IPS-18a (cell line): ENCODE measurements around the gene SLCO3A1.

ENCODE experiments used
- H3K27ac ChIP-seq: one replicate; pipeline ENCODE4 v1.5.1; 2013; ENCODE audit warnings: low read length
- H3K27me3 ChIP-seq: one replicate; pipeline ENCODE4 v1.6.1; 2013; ENCODE audit warnings: mild to moderate bottlenecking, low read length; ENCODE audit not compliant: control insufficient read depth, insufficient read depth
- H3K36me3 ChIP-seq: one replicate; pipeline ENCODE4 v1.6.1; 2013; ENCODE audit warnings: low read depth, low read length; ENCODE audit not compliant: control insufficient read depth
- H3K4me1 ChIP-seq: one replicate; pipeline ENCODE4 v1.6.1; 2013; ENCODE audit warnings: low read depth, low read length; ENCODE audit not compliant: control insufficient read depth
- H3K4me3 ChIP-seq: one replicate; pipeline ENCODE4 v1.5.1; 2013; ENCODE audit warnings: low read length
- H3K9ac ChIP-seq: one replicate; pipeline ENCODE4 v1.6.1; 2013; ENCODE audit warnings: mild to moderate bottlenecking, low read length, moderate library complexity
- H3K9me3 ChIP-seq: one replicate; pipeline ENCODE4 v1.6.1; 2013; ENCODE audit warnings: low read depth, low read length; ENCODE audit not compliant: control insufficient read depth

The SLCO3A1 gene

DNA sequence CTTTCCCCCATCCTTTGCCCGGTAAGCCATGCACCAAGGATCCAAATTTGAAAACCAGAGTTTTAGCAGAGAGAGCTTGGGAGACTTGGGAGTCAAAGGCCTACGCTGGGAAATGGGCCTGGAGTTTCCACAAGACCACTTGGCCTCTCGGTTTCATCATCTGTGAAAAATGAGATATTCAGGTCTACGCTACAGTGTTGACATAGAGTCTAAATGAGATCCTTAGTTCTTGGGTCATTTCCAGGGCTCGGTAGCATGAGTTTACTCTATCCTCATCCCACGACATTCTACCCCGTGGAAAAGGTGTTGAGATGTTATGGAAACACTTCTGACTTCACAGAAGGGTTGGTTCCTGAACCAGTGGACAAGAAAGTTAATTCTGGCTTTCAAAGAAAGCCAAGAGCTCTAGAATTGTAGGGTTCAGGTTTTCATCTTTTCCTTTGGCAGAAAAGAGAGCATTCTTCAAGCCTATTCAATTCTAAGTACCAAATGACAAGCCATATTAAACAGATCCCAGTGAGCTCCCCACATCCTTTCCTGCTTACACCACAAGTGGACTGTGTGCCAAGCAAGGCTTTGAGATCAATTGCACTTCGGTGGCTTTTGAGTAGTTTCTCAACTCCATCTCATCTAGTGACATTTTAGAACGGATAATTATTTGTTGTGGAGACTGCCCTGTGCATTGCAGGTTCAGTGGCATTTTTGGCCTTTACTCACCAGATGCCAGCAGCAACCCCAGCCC, 219.7 kb downstream of the SLCO3A1 start:
- H3K9me3 ChIP-seq: no peaks in the 10 kb centered on the region
- no peak overlapping the region for H3K4me3 ChIP-seq
- H3K27ac ChIP-seq: no peak overlapping the region
- no peak overlapping the region for H3K9ac ChIP-seq
- no peaks in the 10 kb centered on the region for H3K27me3 ChIP-seq
- peaks cover 7% of the 10 kb centered on the region for H3K4me1 ChIP-seq
- no peaks in the 10 kb centered on the region for H3K36me3 ChIP-seq

DNA sequence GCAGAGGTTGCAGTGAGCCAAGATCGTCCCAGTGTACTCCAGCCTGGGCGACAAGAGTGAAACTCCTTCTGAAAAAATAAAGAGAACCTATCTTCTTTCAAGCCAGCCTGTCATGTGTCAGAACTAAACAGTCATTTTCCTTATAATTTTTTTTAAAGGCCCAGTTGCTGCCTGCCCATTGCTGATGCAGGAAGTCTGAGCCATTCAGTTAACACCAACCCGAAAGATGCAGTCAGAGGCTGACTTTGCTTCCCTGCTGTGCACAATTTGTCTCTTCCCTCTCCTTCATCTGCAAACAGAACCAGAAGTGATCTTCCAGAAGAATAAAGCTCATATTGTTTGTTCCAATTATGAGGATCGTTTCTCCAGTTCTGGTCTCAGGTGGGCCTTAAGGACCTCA, 220.6 kb downstream of the SLCO3A1 start:
- Histone ChIP-seq H3K4me1 (peaks cover 7% of the 10 kb centered on the region), H3K9me3 (no peaks in the 10 kb centered on the region), H3K36me3 (no peaks in the 10 kb centered on the region), H3K9ac (no peak overlapping the region), H3K27me3 (no peaks in the 10 kb centered on the region), H3K27ac (no peak overlapping the region), H3K4me3 (no peak overlapping the region)

DNA sequence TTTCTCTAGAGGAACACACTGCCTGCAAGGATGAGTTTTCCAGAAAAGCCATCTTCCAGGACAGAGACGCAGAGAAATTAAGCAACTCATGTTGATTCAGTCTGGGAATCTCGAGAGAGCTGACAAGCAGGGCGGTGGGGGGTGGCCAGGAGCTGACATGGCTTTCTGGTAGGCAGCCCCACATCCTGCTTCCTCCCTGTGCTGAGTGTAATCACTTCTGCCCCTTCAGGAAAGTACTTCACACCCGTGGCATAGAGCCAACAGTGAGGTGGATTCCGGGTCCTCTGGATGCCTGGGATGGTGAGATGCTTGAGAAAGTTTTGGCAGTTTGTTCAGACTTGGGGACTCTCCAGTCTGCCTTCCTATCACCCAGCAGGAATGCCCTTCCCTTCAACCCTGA, 221.1 kb downstream of the SLCO3A1 start:
- Histone ChIP-seq H3K27ac (no peak overlapping the region), H3K36me3 (no peaks in the 10 kb centered on the region), H3K9me3 (no peaks in the 10 kb centered on the region), H3K9ac (no peak overlapping the region), H3K27me3 (no peaks in the 10 kb centered on the region), H3K4me3 (no peak overlapping the region), H3K4me1 (peaks cover 7% of the 10 kb centered on the region)

DNA sequence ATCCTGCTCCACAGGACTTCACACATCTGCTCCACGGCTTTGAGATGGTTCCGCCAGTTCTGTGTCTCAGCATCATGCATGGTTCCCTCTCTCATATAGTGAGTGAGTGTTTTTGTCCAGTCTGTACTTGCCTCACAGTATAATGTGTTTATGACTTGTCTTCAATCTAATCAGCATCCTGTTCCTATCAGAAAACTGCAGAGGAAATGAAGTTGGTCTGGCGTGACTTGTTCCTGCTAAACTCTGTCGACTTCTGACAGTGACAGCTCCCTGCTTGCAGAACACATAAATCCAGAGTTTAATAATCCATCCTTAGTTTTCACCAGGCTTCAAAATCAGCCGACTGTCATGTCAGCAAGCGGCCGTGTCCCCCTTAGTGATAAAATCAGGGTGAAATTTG, 222.3 kb downstream of the SLCO3A1 start:
- Histone ChIP-seq H3K4me3 (no peak overlapping the region), H3K9ac (no peak overlapping the region), H3K27ac (no peak overlapping the region), H3K4me1 (peaks cover 7% of the 10 kb centered on the region), H3K27me3 (no peaks in the 10 kb centered on the region), H3K36me3 (no peaks in the 10 kb centered on the region), H3K9me3 (no peaks in the 10 kb centered on the region)

DNA sequence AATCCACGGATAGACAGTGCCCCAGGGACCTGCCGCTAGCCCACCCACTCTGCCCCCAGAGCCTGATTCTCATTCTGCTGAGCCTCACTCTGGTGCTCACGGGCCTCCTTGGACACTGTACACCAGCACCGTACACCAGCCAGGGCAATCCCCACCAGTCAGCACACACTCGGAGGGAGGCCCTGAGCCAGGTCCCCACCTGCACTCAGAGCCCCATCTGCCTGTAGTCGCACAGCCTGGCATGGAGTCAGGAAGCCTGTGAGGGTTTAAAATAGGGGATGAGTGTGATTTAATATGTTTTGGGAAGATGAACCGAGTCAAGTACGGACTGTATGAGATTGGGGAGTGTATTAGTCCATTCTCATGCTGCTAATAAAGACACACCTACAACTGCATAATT, 223.0 kb downstream of the SLCO3A1 start:
- no peaks in the 10 kb centered on the region for H3K27me3 ChIP-seq
- no peak overlapping the region for H3K9ac ChIP-seq
- peaks cover 7% of the 10 kb centered on the region for H3K4me1 ChIP-seq
- H3K27ac ChIP-seq: no peak overlapping the region
- H3K36me3 ChIP-seq: no peaks in the 10 kb centered on the region
- no peak overlapping the region for H3K4me3 ChIP-seq
- no peaks in the 10 kb centered on the region for H3K9me3 ChIP-seq

DNA sequence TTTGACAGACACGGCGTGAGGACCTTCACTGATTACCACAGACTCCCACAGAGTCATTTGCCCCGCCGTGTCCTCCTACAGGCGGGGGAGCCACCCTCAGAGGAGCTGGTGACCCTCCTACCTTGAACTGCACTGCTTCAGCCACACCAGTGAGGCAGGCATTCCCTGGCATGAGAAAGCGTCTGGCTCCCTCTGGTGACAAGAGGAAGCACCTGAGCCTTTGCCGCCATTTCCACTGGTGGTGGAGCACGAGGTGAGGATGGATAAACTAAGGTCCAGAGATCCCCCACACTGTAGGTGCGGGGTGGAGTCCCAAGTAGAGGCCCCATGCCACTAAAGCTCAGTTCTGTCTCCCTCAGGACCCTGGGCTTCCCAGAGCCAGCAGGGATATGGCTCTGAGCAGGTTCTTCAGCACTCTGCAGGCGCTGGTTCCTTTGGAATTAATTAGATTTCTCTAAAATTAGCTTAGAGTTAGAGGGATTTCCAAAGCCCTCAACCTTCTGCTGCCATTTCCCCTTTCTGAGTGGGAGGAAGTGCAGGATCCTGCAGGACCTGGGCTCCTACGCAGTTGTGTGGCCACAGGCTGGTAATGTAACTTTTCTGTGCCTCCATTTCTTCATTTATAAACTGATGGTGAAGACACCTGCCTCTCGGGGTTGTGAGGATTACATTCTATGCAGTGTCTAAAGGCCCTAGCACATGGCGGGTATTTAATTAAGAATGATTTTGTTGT, 224.0 kb downstream of the SLCO3A1 start:
- Histone ChIP-seq H3K36me3 (no peaks in the 10 kb centered on the region), H3K4me3 (no peak overlapping the region), H3K9me3 (no peaks in the 10 kb centered on the region), H3K27me3 (no peaks in the 10 kb centered on the region), H3K27ac (no peak overlapping the region), H3K9ac (no peak overlapping the region), H3K4me1 (peaks cover 7% of the 10 kb centered on the region)

DNA sequence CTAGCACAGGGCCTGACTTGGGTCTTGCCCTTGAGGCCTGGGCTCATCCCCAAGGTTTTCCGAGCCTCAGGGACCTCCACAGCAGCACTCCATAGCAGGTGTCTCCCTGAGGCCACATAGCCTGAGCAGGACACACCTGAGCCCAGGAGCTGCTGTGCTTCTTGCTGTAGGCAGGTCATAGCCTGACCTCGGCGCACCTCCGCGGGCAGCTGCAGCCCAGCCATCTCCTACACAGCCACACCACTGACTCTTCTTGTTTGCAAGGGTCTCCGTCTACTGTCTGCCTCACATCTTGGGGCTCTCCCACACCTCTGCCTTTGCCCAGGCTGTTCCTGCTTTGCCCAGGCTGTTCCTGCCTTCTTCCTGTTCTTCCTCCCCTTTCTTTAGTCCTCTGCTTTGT, 224.8 kb downstream of the SLCO3A1 start:
- peaks cover 7% of the 10 kb centered on the region for H3K4me1 ChIP-seq
- no peaks in the 10 kb centered on the region for H3K9me3 ChIP-seq
- no peak overlapping the region for H3K27ac ChIP-seq
- H3K9ac ChIP-seq: no peak overlapping the region
- H3K4me3 ChIP-seq: no peak overlapping the region
- H3K36me3 ChIP-seq: no peaks in the 10 kb centered on the region
- no peaks in the 10 kb centered on the region for H3K27me3 ChIP-seq

DNA sequence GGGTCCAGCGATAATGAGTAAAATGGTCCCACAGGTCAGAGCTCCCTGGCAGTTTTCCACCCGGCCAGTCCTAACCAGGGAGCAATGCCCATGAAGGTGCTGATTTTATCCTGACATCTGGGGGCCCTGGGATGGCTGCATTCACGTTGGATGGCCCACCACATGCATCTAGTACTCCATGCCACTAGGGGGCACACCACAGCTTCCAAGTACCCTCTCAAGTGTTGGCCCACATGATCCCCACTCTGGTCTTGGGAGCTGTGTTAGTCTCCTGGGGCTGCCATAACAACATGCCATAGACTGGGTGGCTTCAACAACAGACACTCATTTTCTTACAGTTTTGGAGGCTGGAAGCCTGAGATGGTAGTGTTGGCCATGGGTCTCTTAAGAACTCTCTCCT, 225.5 kb downstream of the SLCO3A1 start:
- no peak overlapping the region for H3K27ac ChIP-seq
- no peak overlapping the region for H3K9ac ChIP-seq
- no peaks in the 10 kb centered on the region for H3K9me3 ChIP-seq
- H3K27me3 ChIP-seq: no peaks in the 10 kb centered on the region
- peaks cover 6% of the 10 kb centered on the region for H3K4me1 ChIP-seq
- H3K36me3 ChIP-seq: no peaks in the 10 kb centered on the region
- H3K4me3 ChIP-seq: no peak overlapping the region

DNA sequence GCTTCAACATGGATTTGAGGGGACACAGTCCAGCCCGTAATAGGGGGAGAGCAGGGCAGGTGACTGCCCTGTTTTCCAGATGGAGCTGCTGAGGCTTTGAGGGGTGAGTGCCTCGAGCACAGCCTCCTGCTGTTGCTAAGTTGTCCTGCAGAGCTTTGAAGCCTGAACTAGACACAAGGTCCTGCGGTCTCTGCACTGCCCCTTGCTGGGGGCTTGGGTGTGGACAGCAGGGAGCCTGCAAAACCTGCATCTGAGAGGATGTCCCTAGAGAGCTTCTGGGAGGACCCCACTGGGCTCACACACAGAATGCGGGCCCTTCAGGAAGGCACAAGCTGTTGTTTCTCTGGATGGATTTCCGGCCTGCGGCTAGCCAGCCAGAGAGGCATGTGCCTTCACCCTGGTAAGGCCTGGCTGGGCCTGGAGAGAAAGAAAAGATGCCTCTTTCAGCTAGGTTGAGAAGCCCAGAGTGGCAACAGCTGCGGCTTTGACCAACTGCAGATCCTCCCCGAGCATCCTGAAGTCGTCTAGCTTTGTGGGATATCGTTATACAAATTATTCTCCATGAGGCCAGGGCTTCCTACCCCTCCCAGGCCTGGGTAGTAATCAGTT, 226.2 kb downstream of the SLCO3A1 start:
- H3K4me3 ChIP-seq: no peak overlapping the region
- no peaks in the 10 kb centered on the region for H3K36me3 ChIP-seq
- no peaks in the 10 kb centered on the region for H3K27me3 ChIP-seq
- no peaks in the 10 kb centered on the region for H3K9me3 ChIP-seq
- no peak overlapping the region for H3K9ac ChIP-seq
- H3K4me1 ChIP-seq: no peaks in the 10 kb centered on the region
- no peak overlapping the region for H3K27ac ChIP-seq

DNA sequence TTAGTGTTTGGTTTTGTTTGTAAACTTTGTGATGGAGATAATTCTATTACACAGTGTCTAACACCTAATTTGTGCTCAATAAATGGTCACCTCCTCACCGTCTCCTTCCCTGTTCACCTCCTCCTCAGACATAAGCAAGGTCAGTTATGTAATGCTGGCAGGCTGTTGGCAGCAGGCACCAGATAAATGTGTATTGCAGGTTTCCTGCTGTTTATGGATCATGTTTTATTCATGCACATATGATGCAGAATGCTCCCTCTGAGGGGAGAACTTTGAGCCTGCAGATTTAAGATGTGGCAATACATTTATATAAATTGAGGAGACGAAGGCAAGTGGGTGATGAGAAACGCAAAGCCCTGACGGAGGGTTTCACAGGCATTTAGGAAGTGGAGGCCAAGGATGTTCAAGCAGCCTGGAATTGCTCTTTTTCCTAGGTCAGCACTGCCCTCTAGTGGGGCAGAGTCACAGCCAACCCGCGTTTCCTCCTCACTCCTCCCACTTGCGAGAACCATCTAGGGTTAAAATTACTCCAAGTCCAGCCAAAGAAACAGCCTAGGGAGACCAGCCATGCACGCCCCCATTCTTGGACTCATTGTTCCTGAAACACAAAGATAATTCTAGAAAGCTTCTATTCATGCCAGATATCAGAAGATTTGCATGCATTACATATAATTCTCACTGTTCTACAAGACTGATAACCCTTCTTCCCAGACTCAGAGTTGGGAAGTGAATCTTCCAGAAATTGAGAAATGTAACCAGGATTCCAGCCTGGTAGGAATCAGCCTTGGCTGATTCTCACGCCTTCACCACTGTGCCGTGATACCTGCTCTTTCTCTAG, 228.7 kb downstream of the SLCO3A1 start:
- Histone ChIP-seq H3K9ac (no peak overlapping the region), H3K27ac (no peak overlapping the region), H3K36me3 (no peaks in the 10 kb centered on the region), H3K27me3 (no peaks in the 10 kb centered on the region), H3K4me3 (no peak overlapping the region), H3K4me1 (no peaks in the 10 kb centered on the region), H3K9me3 (no peaks in the 10 kb centered on the region)

DNA sequence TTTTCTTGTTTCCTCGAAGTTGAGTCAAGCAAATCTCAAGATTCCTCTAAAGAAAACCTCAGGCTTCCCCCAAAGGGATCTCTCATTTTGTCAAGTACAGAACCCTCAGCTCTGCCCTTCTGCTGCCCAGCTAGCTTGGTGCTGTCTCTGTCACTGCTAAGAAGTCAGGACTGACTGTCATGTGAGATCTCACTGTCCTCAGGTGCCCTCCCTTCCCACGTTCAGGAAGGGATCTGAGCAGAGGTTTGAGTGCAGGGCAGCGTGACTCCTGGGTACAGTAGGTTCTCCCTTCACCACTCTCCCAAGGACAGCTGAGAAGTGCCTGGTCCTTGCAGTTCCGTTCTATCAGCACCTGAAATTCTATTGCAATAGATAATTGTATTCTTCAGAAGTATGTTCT, 229.7 kb downstream of the SLCO3A1 start:
- Histone ChIP-seq H3K4me1 (no peaks in the 10 kb centered on the region), H3K9ac (no peak overlapping the region), H3K9me3 (no peaks in the 10 kb centered on the region), H3K4me3 (no peak overlapping the region), H3K27ac (no peak overlapping the region), H3K36me3 (no peaks in the 10 kb centered on the region), H3K27me3 (no peaks in the 10 kb centered on the region)
